Islet precursor cell (in vitro differentiated cells): ENCODE results near the gene CCDC150.
"Not testable (repeated sequence)": the region's sequence is repeated elsewhere in the genome, so short reads cannot be mapped to it uniquely, and the experiment has no call there.

ENCODE experiments used
- DNase-seq: peaks from one replicate; pipeline ENCODE4 v3.0.0-alpha.2; 2018

CCDC150 gene

DNA sequence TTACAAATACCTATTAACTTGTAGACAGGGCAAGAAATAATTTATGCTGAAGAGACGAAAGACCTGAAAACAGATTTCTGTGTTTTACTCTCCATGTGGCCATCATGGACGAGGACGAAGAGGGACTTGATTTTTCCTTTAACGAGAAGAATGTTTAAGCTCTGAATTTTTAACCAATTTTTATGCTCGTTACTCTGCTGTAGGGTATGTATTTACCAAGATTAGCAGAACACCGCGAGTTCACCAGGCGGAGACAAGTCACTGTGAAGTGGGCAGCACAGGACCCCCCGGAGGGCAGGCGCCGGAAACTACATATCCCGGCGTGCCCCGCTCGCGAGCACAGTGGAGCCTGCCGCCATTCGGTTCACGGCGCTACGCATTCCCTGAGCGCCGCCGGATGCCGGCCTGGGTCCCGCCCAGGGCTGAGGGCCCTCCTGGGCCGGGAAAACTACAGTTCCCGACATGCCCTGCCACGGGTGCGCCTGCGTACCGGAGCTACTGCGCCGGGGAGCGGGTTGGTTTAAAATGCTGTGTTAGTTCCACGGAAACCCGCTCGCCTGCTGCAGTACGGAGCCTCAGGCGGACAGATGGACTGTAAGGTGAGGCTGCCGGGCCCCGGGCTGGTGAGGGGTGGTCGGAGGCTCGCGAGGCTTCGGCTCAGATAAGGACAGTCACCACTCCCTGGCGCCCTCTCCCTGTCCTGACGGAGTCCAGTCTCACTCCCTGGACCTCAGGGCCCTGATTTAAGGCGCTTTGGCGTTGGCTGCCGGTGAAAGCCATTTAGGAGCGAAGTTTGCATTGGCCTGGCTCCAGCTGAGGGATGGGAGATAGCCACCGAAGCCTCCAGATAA is at the start of gene CCDC150:
Gene CCDC150, plus strand, starts transcription at position 536 of the 851 bp plus-strand sequence. Its CDS starts 52 bp downstream, at position 588.
- DNase-seq, result peak; percentile 99

DNA sequence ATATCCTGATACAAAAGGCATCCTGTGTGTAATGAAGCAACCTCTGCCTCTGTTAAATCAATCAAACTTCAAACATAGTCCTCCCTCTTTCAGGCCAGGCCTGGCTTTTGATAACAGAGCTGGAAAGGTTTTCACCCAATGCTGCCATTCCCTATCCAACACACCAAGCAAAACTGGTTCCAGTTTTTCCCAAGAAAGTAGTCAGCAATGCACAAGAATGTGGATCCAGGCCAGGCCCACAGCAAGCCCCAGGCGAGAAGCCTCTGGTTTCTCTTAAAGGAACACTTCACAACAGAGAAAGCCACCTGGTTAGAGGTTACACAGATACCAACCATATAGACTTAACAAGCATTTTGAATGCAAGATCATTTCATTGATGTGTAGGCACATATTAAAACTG is 49.2 kb upstream of the CCDC150 start:
- peak; percentile 85 for DNase-seq

DNA sequence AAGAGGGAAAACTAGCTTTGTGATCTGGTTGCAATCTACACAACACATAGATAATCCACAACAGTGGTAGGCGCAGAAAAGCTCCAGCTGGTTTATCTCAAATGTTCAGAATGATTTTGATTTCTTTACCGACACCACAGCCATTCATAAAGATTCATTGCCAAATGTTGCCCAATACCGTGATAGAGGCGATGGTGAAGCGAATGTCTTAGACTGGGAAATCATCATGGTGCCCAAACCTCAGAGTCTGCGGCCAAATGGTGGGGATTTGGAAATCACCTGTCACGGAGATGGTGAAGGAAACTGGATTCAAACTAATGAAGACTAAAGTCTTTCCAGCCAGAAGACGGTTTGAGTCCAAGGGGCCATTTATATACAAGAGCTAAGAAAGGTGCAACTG is 48.5 kb upstream of the CCDC150 start:
- no peak for DNase-seq

DNA sequence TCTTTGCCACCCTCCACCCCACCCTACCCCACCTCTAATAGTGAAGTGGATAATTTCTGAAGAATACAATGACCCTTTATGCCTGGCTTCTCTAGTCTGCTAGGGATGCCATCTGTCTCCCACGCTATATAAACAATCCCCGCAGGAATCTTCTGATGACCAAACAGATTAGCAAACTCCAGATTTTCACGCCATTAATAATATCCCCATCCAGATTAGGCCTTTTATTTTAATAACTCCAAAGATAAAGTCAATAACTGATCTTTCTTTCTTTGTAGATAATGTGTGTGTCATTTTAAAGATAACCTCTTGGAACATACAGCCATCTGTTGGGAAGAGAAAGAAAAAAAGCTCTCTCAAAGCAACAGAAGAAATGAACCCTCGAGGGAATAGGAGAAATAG is 47.9 kb upstream of the CCDC150 start:
- no peak for DNase-seq

DNA sequence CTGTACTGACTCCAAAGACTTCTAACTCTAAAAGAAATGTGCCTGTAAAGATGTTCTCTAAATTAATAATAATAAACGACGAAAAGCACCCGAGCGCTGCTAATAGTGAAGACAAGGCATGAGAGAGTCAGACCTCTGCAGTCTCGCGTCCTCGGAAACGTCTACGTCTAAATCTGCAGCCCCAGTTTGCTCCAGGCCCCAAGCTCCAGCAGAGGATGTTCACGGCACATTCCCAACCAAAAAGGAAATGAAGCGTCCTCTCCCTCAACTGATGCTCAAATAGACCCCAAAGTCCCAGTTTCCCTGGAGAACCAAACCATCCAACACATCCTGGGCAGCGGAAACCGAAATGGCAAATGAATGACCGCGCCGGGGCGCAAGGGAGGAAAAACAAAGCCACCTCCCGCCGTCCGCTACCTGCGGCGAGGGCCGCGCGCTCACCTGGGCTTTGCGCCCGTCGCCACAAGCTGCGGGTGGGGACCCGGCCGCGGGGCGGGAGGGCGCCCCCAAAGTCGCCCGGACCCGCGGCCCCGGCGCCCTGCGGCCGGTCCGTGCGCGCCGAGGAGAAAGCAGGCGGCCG is 47.1 kb upstream of the CCDC150 start:
- DNase-seq, result peak; percentile 73

DNA sequence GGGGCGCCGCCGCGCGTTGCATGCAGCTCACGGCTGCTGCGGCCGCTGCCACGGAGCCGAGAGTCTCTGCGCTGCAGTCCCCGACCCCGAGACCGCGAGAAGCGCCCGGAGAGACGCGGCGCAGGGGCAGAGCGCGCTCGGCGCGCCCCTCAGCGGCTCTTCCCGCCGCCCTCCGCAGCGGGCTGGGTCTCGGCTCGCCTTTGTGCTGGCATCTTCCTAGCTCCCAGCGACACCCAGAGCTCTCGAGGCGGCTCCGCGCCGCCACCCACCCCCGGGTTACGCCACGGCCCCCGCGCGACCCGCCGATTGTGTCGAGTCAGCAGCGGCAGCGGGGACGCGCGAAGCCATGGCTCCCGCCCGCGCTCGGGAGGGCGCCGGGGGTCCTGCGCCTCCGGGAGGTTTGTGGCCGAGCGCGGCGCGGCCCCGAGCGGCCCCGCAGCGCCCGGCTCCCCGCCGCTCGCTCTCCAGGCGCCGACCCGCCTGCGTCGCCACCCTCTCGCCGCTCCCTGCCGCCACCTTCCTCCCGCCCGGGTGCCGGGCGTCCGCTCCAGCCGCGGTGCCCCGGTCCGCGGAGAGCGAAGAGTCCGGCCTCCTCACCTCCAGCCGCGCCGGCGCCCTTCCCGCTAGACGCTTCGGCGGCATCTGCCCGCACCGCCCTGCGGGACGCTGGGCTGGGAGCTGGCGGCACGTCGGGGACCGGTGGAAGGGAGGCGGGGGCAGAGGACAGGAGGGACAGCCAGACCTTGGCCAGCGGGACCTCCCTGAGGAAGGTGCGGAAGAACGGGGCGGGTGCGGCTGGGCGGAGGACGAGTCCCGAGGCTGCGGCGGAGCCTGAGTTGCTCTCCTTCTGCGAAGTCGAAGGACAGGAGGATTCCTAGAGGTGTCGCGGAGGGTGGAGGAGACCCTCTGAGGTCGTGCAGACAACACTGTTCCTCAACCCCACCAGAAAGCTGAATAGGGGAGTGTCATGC is 46.3 kb upstream of the CCDC150 start, which contains the start of gene HECW2:
Gene HECW2, minus strand, starts transcription at position 644 of the 971 bp plus-strand sequence.
- DNase-seq, result peak; percentile 85

DNA sequence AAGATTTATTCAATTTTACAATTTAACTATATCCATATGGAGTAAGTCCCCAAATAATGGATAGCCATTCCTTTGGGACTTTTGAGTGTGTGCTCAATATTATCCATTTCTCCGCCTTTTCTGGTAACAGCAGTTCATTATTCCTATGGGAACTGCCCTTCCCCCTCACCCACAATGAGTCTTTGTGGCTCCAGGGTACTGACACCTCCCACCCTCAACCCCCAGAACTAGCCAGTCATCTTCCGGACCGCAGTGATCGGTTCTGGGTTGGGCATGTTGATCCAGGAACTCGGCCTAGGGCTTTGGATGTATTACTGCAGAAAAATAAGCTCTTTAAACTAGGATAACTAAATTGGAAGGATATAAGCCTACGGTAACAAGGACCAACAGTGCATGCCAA is 45.4 kb upstream of the CCDC150 start:
- DNase-seq, result no peak

DNA sequence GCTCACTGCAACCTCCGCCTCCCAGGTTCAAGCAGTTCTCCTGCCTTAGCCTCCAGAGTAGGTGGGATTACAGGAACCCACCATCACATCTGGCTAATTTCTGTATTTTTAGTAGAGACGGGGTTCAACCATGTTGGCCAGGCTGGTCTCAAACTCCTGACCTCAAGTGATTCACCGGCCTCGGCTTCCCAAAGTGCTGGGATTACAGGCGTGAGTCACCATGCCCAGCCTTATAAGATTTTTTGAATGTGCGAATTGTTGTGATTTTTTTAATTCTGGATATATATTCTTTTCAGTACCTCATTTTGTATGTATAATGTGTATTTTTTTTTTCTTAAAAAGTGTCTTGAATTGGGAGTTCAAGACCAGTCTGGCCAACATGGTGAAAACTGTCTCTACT is 42.0 kb upstream of the CCDC150 start:
- DNase-seq, result no peak

DNA sequence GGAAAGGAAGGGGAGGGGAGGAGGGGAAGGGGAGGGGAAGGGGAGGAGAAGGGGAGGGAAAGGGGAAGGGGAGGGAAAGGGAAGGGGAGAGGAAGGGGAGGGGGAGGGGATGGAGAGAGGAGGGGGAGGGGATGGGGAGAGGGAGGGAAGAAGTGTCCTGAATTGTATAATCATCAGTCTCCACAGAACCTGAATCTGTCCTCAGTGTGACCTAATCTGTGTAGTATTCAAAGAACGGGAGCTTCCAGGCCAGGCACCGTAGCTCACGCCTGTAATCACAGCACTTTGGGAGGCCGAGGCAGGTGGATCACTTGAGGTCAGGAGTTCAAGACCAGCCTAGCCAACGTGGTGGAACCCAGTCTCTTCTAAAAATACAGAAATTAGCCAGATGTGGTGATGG is 41.1 kb upstream of the CCDC150 start:
- no peak for DNase-seq

DNA sequence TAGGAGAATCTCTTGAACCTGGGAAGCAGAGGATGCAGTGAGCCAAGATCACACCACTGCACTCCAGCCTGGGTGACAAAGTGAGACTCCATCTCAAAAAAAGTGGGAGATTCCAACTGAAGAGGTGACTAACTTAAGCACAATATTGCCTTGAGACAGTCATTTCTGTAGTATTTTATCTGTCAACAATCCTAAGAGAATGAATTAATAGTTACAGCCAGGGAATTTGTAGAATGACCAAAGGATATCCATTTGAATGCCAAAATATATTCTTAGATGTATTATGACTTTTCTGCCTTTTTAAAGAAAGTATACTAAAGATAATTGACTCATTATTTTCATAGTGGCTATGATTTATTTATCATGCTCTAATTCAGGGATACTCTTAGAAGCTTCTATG is 40.7 kb upstream of the CCDC150 start:
- DNase-seq, result no peak

DNA sequence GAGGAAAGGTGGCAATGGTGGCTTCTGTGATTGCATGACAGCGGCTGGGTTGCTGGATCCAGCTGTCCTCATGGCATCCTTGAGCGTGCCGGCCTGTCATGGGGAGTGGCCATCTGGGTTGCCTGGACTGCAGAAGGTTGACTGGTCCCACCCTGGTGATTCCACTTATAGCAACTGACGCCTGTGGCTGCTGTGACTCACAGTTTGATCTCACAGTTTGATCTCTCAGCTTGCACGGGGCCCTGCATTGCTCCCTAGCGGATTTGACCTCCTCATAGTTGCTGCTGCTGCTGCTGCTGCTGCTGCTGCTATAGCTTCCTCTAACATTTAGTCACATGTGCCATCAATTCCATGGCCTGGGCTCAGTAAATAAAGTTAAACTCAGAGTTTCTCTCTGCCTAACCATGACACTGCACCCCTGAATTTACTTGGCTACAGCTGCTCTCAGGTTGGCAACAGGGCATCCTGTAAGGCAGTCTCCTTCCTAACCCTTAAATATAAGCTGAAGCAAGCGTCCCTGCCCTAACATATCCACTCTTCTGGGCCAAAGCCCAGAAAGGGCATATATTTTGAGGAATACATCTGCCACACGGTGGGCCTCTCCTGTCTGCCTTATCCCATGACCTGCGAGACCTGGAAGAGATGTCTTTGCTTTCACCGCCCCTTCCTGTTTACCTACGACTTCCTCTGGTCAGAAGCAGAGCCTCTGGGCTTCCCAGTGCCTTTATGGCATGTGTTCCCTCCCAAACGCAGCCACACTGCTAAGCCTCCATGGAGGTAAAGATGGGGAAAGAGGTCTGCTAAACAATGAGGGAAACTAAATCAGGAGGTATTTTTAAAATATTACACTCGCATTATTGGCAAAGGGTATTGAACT is 37.8 kb upstream of the CCDC150 start:
- peak; percentile 82 for DNase-seq

DNA sequence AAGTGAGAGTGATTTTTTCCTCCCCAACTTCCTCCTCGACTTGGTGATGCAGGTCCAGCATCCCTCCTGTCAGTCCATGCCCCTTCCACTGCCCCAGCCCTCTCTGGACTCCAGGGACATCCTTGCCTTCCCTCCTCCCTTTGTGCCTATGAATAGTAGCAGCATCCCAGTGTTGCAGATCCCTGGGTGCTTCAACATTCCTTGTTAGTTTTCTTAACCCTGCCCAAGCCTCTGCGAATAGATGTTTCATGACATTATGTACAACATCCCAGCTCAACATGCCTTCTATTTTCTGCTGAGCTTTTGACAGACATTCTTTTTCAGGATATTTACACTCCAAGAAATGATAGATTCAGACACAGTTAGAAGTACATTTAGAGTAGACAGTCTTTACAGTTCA is 35.3 kb upstream of the CCDC150 start:
- no peak for DNase-seq

DNA sequence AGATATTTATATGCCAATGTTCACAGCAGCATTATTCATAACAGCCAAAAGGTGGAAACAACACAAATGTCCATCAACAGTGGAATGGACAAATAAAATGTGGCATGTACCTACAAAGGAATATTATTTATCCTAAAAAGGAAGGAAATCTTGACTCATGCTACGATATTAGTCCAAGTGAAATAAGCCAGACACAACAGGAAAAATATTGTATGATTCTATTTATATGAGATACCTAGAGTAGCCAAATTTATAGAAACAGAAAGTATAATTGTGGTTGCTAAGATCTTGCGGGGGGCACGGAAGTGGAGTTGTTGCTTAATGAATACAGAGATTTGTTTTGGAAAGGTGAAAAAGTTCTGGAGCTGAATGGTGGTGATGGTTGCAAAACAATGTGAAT is 33.0 kb upstream of the CCDC150 start:
- no peak for DNase-seq

DNA sequence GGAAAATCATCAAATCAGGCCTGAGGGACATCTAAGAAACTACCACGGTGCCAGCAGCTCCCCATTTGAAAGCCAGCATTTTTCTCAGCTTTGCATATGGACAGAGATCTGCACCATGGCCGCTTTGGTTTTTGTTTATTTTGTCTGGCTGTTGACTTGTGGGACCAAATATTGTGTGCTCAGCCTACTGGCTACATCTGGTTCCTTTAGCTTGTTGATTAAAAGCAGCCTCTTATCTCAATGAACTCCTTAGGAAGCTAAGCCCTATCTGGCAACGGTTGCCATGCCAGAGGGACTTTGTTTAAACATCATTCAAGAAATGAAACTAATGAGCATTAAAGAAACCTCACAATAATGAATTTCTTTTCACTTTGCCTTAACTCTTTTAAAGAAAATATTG is 32.4 kb upstream of the CCDC150 start:
- no peak for DNase-seq

DNA sequence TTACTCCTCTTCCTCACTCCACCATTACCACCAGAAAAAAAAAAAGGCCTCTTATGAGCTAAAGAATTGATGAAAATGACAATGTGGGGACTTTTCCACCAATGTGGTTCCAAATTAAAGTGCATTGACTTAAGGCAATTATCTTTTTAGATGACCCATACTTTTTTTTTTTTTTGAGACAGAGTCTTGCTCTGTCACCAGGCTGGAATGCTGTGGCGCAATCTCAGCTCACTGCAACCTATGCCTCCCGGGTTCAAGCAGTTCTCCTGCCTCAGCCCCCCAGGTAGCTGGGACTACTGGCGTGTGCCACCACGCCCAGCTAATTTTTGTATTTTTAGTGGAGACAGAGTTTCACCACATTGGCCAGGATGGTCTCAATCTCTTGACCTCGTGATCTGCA is 31.6 kb upstream of the CCDC150 start:
- not testable (repeated sequence) for DNase-seq

DNA sequence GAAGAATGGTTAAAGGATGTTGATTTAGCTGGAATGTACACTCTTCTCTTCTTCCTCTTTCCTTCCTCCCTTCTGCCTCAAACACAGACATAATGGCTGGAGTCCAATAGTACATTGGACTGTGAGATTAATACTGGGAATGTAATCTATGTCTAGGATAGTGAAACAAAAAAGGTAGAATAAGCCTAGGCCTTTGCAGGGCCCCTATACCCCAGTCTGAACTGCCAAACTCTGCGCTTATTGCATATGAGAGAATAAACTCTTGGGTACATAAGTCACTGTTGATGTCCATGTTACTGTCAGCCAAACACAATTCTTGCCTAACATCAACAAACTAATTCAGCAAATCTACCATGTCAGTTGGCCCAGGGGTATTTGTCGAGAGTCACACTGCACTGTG is 29.7 kb upstream of the CCDC150 start:
- no peak for DNase-seq

DNA sequence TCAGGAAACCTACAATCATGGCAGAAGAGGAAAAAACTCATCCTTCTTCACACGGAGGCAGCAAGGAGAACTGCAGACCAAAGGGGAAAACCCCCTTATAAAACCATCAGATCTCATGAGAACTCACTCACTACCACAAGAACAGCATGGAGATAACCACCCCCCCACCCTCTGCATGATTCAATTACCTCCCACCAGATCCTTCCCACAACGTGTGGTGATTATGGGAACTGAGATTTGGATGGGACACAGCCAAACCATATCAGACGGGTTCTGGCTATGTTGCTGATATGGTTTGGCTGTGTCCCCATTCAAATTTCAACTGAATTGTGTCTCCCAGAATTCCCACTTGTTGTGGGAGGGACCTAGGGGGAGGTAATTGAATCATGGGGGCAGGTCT is 28.7 kb upstream of the CCDC150 start:
- DNase-seq, result no peak

DNA sequence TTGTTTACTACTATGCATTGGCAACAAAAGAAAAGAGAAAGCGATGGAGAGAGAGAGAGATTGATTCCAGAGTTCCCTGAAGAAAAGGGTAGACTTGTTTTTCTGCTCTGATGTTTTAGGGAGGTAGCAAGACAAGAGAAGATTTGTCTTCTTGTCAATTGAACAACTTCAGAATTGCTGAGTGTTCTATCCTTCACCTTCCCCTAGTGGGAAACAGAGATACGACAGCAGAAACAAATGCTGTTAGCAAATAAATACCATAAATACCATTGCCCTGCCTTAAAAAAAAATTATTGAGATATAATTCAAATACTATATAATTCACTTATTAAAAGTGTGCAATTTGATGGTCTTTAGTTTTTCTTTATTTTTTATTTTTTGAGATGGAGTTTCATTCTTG is 26.2 kb upstream of the CCDC150 start:
- no peak for DNase-seq

DNA sequence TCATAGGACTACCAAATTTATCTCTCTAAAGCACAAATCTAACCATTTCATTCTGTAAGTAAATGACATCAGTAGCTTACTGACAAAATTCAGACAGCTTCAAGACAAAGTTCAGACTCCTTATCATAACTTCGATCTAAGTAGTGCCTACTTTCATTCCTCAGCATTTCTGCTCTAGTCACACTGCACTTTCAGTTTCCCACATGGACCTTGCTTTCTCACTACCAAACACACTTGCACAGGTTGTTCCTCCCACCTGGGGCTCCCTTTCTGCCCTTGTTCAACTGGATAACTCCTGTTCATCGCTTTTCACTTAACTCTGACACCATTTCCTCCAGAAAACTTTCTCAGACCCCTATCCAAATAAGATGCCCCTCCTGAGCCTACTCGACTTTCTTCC is 22.1 kb upstream of the CCDC150 start:
- DNase-seq, result no peak

DNA sequence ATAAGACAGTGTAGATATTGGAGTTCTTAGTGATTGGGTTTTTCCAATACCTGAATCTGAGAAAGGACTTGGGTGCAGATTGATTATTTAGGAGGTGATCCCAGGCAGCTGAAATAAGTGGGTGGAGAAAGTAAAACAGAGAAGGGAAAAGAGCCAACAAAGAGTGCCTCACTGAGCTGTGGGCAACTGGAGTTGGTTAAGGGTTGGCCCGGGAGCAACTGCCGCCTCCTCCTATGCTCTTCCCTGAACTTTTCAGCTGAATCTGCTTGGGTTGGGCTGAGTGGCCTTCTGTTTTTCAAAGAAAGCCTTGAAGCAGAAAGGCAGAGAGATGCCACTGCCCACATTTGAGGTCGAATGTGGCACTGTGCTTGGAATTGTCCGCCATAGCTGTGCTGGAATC is 20.9 kb upstream of the CCDC150 start:
- no peak for DNase-seq

DNA sequence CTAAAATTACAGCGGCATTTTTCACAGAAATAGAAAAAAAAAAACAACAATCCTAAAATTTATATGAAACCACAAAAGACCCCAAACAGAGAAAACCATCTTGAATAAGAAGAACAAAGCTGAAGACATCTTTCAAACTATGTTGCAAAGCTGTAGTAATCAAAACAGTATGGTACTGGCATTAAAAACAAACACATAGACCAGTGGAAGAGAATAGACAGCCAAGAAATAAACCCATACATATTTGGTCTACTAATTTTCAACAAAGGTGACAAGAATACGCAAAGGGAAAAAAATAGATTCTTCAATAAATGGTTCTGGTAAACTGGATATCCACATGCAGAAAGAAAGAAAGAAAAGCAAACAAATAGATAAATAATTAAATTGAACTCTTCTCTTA is 9.0 kb upstream of the CCDC150 start:
- DNase-seq, result no peak

DNA sequence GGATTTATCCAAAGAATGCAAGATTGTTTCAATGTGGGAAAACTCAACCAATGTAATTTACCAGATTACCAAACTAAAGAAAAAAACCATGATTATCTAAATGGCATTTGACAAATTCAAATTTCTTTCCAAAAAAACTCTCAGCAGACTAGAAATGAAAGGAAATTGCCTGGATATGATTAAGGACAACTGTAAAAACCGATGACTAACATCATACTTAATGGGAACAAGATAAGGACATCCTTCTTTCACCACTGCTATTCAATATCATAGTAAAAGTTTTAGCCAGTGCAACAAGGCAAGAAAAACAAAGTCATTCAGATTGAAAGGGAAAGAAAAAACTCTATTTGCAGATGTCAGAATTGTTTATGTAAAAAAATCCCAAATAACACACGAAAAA is 4.4 kb upstream of the CCDC150 start:
- DNase-seq, result no peak
